WI38 (cell line): Measurements from ENCODE around the gene HECA.

ENCODE experiments used
- H3K4me3 ChIP-seq: 2 replicates; pipeline ENCODE4 v1.5.1; 2011; ENCODE audit warnings: low read depth, mild to moderate bottlenecking, control low read depth, low read length
- CTCF ChIP-seq: IDR thresholded peaks from 2 replicates; pipeline ENCODE4 v1.5.1; 2012; ENCODE audit warnings: low read depth, mild to moderate bottlenecking, control low read depth, low read length

HECA gene

GRCh38 chr6:139159016-139159415 lies 24.1 kb downstream of the HECA start:
- no peak overlapping the region for H3K4me3 ChIP-seq
- TF ChIP-seq CTCF = no peak

GRCh38 chr6:139161169-139161568 lies 26.3 kb downstream of the HECA start:
- no peak for TF ChIP-seq CTCF
- H3K4me3 ChIP-seq = no peak overlapping the region

GRCh38 chr6:139161817-139162284 lies 27.0 kb downstream of the HECA start:
- H3K4me3 ChIP-seq = no peak overlapping the region
- no peak for TF ChIP-seq CTCF

GRCh38 chr6:139164001-139164400 lies 29.1 kb downstream of the HECA start:
- H3K4me3 ChIP-seq = no peak overlapping the region
- no peak for TF ChIP-seq CTCF

- TF ChIP-seq CTCF = no peak
- H3K4me3 ChIP-seq = no peak overlapping the region
Observed at GRCh38 chr6:139165324-139165723, 30.4 kb downstream of the HECA start.

- TF ChIP-seq CTCF = no peak
- H3K4me3 ChIP-seq = no peak overlapping the region
Observed at GRCh38 chr6:139166238-139166955, 31.5 kb downstream of the HECA start.

- H3K4me3 ChIP-seq = no peak overlapping the region
- TF ChIP-seq CTCF = no peak
Observed at GRCh38 chr6:139166956-139167313, 32.1 kb downstream of the HECA start.
